ENCODE results near the gene IDUA.

- TF ChIP-seq, protein P1, sequence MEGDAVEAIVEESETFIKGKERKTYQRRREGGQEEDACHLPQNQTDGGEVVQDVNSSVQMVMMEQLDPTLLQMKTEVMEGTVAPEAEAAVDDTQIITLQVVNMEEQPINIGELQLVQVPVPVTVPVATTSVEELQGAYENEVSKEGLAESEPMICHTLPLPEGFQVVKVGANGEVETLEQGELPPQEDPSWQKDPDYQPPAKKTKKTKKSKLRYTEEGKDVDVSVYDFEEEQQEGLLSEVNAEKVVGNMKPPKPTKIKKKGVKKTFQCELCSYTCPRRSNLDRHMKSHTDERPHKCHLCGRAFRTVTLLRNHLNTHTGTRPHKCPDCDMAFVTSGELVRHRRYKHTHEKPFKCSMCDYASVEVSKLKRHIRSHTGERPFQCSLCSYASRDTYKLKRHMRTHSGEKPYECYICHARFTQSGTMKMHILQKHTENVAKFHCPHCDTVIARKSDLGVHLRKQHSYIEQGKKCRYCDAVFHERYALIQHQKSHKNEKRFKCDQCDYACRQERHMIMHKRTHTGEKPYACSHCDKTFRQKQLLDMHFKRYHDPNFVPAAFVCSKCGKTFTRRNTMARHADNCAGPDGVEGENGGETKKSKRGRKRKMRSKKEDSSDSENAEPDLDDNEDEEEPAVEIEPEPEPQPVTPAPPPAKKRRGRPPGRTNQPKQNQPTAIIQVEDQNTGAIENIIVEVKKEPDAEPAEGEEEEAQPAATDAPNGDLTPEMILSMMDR (IDR thresholded peaks at IDR 0.05; ENCODE audit: low read depth, low read length, missing input control), result no peak
- TF ChIP-seq NR2F2 (IDR thresholded peaks at IDR 0.05), result no peak
- TF ChIP-seq, protein P2, sequence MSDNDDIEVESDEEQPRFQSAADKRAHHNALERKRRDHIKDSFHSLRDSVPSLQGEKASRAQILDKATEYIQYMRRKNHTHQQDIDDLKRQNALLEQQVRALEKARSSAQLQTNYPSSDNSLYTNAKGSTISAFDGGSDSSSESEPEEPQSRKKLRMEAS (IDR thresholded peaks at IDR 0.05), result no peak
Observed at GRCh38 chr4:1031346-1031745, 44.5 kb downstream of the IDUA start.

All from liver (tissue), 3 donors.